H9 (cell line): ENCODE measurements around the gene C8G. TPM values are rescaled to one million over a fixed set of nuclear protein-coding genes. Genes with fewer than 3 reads are reported as not detected.

Experiments
- DNase-seq: peaks from one replicate; pipeline ENCODE4 v3.0.0-alpha.2; 2017
- H2AFZ ChIP-seq: one replicate; pipeline ENCODE4 v1.6.1; 2013; ENCODE audit warnings: mild to moderate bottlenecking, low read length, control low read depth, moderate library complexity
- H2AK5ac ChIP-seq: 2 replicates; pipeline ENCODE4 v1.6.1; 2013; ENCODE audit warnings: low read length, control low read depth, mixed read lengths; ENCODE audit not compliant: insufficient read length
- H2BK120ac ChIP-seq: one replicate; pipeline ENCODE4 v1.6.1; 2013; ENCODE audit warnings: low read depth, mild to moderate bottlenecking, low read length, control low read depth, inconsistent platforms; ENCODE audit not compliant: poor library complexity, severe bottlenecking
- H2BK12ac ChIP-seq: 2 replicates; pipeline ENCODE4 v1.6.1; 2013; ENCODE audit warnings: low read length, control low read depth, mixed read lengths, low read depth; ENCODE audit not compliant: insufficient read length
- H2BK15ac ChIP-seq: 2 replicates; pipeline ENCODE4 v1.6.1; 2013; ENCODE audit warnings: low read depth, low read length, control low read depth
- H2BK20ac ChIP-seq: one replicate; pipeline ENCODE4 v1.6.1; 2013; ENCODE audit warnings: low read depth, mild to moderate bottlenecking, low read length, control low read depth, inconsistent platforms; ENCODE audit not compliant: poor library complexity, severe bottlenecking
- H2BK5ac ChIP-seq: 2 replicates; pipeline ENCODE4 v1.6.1; 2013; ENCODE audit warnings: low read length, control low read depth, mixed read lengths; ENCODE audit not compliant: insufficient read length
- H3K14ac ChIP-seq: 2 replicates; pipeline ENCODE4 v1.6.1; 2013; ENCODE audit warnings: low read length, control low read depth; ENCODE audit not compliant: insufficient read depth
- H3K18ac ChIP-seq: 2 replicates; pipeline ENCODE4 v1.6.1; 2013; ENCODE audit warnings: low read depth, mild to moderate bottlenecking, mixed read lengths, low read length, control low read depth; ENCODE audit not compliant: insufficient read length
- H3K23ac ChIP-seq: 2 replicates; pipeline ENCODE4 v1.6.1; 2013; ENCODE audit warnings: low read length, control low read depth, mixed read lengths, low read depth; ENCODE audit not compliant: insufficient read length
- H3K23me2 ChIP-seq: 2 replicates; pipeline ENCODE4 v1.6.1; 2013; ENCODE audit warnings: low read depth, mild to moderate bottlenecking, mixed read lengths, low read length, control low read depth; ENCODE audit not compliant: insufficient read length, poor library complexity, severe bottlenecking
- H3K27ac ChIP-seq: 2 replicates; pipeline ENCODE4 v1.5.1; 2013; ENCODE audit warnings: low read length, control low read depth, mixed read lengths, low read depth; ENCODE audit not compliant: insufficient read length
- H3K27me3 ChIP-seq: 2 replicates; pipeline ENCODE4 v1.6.1; 2013; ENCODE audit warnings: low read length, control low read depth, inconsistent platforms; ENCODE audit not compliant: insufficient read depth
- H3K4ac ChIP-seq: 2 replicates; pipeline ENCODE4 v1.6.1; 2013; ENCODE audit warnings: low read depth, mild to moderate bottlenecking, control low read depth, inconsistent platforms, low read length, moderate library complexity
- H3K4me1 ChIP-seq: 2 replicates; pipeline ENCODE4 v1.6.1; 2013; ENCODE audit warnings: low read length, control low read depth, inconsistent platforms; ENCODE audit not compliant: insufficient read depth
- H3K4me2 ChIP-seq: 2 replicates; pipeline ENCODE4 v1.6.1; 2013; ENCODE audit warnings: low read length, control low read depth, mixed read lengths; ENCODE audit not compliant: insufficient read length, insufficient read depth
- H3K56ac ChIP-seq: 2 replicates; pipeline ENCODE4 v1.6.1; 2013; ENCODE audit warnings: low read depth, mild to moderate bottlenecking, mixed read lengths, low read length, control low read depth; ENCODE audit not compliant: insufficient read length
- H3K79me1 ChIP-seq: 2 replicates; pipeline ENCODE4 v1.6.1; 2013; ENCODE audit warnings: low read depth, mild to moderate bottlenecking, moderate library complexity, low read length, control low read depth, inconsistent platforms; ENCODE audit not compliant: insufficient read depth, poor library complexity, severe bottlenecking
- H3K79me2 ChIP-seq: 2 replicates; pipeline ENCODE4 v1.6.1; 2013; ENCODE audit warnings: low read length, control low read depth, inconsistent platforms; ENCODE audit not compliant: insufficient read depth
- H3K9ac ChIP-seq: 2 replicates; pipeline ENCODE4 v1.6.1; 2013; ENCODE audit warnings: low read length, control low read depth, mixed read lengths; ENCODE audit not compliant: insufficient read length; ENCODE audit errors: extremely low read depth
- H3K9me3 ChIP-seq: one replicate; pipeline ENCODE4 v1.6.1; 2013; ENCODE audit warnings: low read depth, low read length, inconsistent platforms; ENCODE audit not compliant: control insufficient read depth
- H3T11ph ChIP-seq: one replicate; pipeline ENCODE4 v1.6.1; 2013; ENCODE audit warnings: mild to moderate bottlenecking, low read length, control low read depth, inconsistent platforms
- H4K20me1 ChIP-seq: one replicate; pipeline ENCODE4 v1.6.1; 2013; ENCODE audit not compliant: control insufficient read depth, insufficient read length, insufficient read depth
- H4K5ac ChIP-seq: 2 replicates; pipeline ENCODE4 v1.6.1; 2013; ENCODE audit warnings: low read depth, mild to moderate bottlenecking, mixed read lengths, low read length, control low read depth; ENCODE audit not compliant: insufficient read length
- H4K8ac ChIP-seq: replicated peaks from 2 replicates; pipeline ENCODE4 v1.6.1; 2013; ENCODE audit warnings: low read length, control low read depth, mixed read lengths, low read depth; ENCODE audit not compliant: insufficient read length
- H4K91ac ChIP-seq: 2 replicates; pipeline ENCODE4 v1.6.1; 2013; ENCODE audit warnings: low read depth, mild to moderate bottlenecking, moderate library complexity, mixed read lengths, low read length, control low read depth; ENCODE audit not compliant: insufficient read length
- H3K27ac Mint-ChIP-seq, 3 experiments: 2 replicates in 2 of 3; 3 replicates in 1 of 3; pipeline ENCODE4 v1.8.0; 2020 to 2021; ENCODE audit warnings: mixed read lengths in 3 of 3, mild to moderate bottlenecking in 1 of 3, moderate library complexity in 1 of 3
- H3K27me3 Mint-ChIP-seq: 2 replicates; pipeline ENCODE4 v1.8.0; 2021; ENCODE audit warnings: low read depth, mild to moderate bottlenecking, moderate library complexity, mixed read lengths
- H3K36me3 Mint-ChIP-seq, 3 experiments: 2 replicates in 2 of 3; 3 replicates in 1 of 3; pipeline ENCODE4 v1.8.0; 2020 to 2021; ENCODE audit warnings: low read depth in 3 of 3, mixed read lengths in 3 of 3; ENCODE audit not compliant: insufficient read depth in 1 of 3
- H3K4me1 Mint-ChIP-seq, 2 experiments: 2 replicates each; pipeline ENCODE4 v1.8.0; 2020; ENCODE audit warnings: mixed read lengths in 2 of 2
- H3K4me3 Mint-ChIP-seq, 2 experiments: 2 replicates in 1 of 2; 3 replicates in 1 of 2; pipeline ENCODE4 v1.8.0; 2020 to 2021; ENCODE audit warnings: mild to moderate bottlenecking in 2 of 2, mixed read lengths in 2 of 2, moderate library complexity in 1 of 2
- H3K9me3 Mint-ChIP-seq, 2 experiments: 2 replicates in 1 of 2; 3 replicates in 1 of 2; pipeline ENCODE4 v1.8.0; 2020; ENCODE audit warnings: mild to moderate bottlenecking in 2 of 2, mixed read lengths in 2 of 2, moderate library complexity in 1 of 2
- WGBS: extraction: QIAGEN DNeasy Blood & Tissue Kit; methylation state at CpG from one replicate; pipeline ENCODE4 v1.1.7; 2013; ENCODE audit warnings: missing lambda C conversion rate, low lambda C conversion rate, mixed read lengths; ENCODE audit not compliant: insufficient read length; ENCODE audit errors: extremely low coverage; 5-methylcytosine and 5-hydroxymethylcytosine counted together
- total RNA-seq: library from RNA; stranded (reverse); gene quantifications from 2 replicates; pipeline ENCODE4 v1.2.1, GENCODE V29; 2021
- TF ChIP-seq, protein P1 (sequence below): fragments of 200-600 bp; sonication (generic); conservative IDR thresholded peaks from 3 replicates; pipeline ENCODE4 v1.8.0; 2021; ENCODE audit warnings: antibody characterized with exemption, mild to moderate bottlenecking

The C8G gene
- total RNA-seq, 1 experiment from 2014 or later = 0.96 TPM

DNA sequence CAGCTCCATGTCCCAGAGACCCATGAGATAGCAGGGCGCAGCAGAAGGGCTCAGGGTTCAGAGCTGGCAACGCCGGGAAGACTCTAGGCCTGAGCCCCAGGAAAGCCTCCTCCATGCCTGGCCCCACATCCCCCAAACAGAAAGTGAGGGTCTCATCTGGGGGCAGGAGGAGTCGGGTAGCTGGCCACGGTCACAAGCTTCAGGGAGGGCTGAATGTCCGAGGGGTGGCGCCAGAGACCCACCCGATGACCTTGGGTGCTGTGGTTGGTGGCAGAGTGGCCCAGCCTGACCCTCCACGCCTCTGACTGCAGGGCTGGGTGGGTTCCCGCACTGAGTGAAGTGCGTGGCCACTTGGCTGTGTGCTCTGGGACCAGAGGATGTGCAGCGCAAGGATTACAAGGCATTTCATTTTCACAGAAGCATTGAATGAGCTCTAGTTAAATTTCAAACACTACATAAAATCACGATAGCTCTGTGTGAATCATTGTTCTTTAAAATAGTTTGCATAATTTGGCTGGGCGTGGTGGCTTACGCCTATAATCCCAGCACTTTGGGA, 3.0 kb downstream of the C8G start:
- no peak overlapping the region for H3K27ac ChIP-seq
- no peak overlapping the region for H2AFZ ChIP-seq
- Mint-ChIP-seq H3K4me1 (peaks cover 10 to 18% of the 10 kb centered on the region in 2 experiments), H3K27me3 (no peaks in the 10 kb centered on the region), H3K4me3 (peak overlapping the region; percentile 68 to 74; a peak in 4 of 5 replicates), H3K9me3 (no peaks in the 10 kb centered on the region), H3K36me3 (peaks cover 0 to 2% (median 0%) of the 10 kb centered on the region in 3 experiments; a peak in 2 of 7 replicates), H3K27ac (no peak overlapping the region)
- H2AK5ac ChIP-seq = no peak overlapping the region
- H3T11ph ChIP-seq = no peak overlapping the region
- no peak overlapping the region for H2BK20ac ChIP-seq
- no peak overlapping the region for H3K9ac ChIP-seq
- no peak overlapping the region for H2BK15ac ChIP-seq
- H3K23me2 ChIP-seq = peaks cover 8% of the 10 kb centered on the region
- no peak overlapping the region for H4K8ac ChIP-seq
- TF ChIP-seq, protein P1, sequence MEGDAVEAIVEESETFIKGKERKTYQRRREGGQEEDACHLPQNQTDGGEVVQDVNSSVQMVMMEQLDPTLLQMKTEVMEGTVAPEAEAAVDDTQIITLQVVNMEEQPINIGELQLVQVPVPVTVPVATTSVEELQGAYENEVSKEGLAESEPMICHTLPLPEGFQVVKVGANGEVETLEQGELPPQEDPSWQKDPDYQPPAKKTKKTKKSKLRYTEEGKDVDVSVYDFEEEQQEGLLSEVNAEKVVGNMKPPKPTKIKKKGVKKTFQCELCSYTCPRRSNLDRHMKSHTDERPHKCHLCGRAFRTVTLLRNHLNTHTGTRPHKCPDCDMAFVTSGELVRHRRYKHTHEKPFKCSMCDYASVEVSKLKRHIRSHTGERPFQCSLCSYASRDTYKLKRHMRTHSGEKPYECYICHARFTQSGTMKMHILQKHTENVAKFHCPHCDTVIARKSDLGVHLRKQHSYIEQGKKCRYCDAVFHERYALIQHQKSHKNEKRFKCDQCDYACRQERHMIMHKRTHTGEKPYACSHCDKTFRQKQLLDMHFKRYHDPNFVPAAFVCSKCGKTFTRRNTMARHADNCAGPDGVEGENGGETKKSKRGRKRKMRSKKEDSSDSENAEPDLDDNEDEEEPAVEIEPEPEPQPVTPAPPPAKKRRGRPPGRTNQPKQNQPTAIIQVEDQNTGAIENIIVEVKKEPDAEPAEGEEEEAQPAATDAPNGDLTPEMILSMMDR = peak; percentile 72
- H2BK120ac ChIP-seq = no peak overlapping the region
- H3K4ac ChIP-seq = no peak overlapping the region
- no peak overlapping the region for H2BK5ac ChIP-seq
- no peaks in the 10 kb centered on the region for H3K27me3 ChIP-seq
- no peak overlapping the region for H4K91ac ChIP-seq
- no peaks in the 10 kb centered on the region for H3K79me2 ChIP-seq
- no peak overlapping the region for H4K5ac ChIP-seq
- DNase-seq = peak; percentile 77
- H3K18ac ChIP-seq = no peak overlapping the region
- no peak overlapping the region for H3K56ac ChIP-seq
- H3K79me1 ChIP-seq = no peaks in the 10 kb centered on the region
- no peaks in the 10 kb centered on the region for H4K20me1 ChIP-seq
- H3K23ac ChIP-seq = no peak overlapping the region
- H3K14ac ChIP-seq = no peak overlapping the region
- H3K4me1 ChIP-seq = no peaks in the 10 kb centered on the region
- no peak overlapping the region for H2BK12ac ChIP-seq
- no peaks in the 10 kb centered on the region for H3K9me3 ChIP-seq
- H3K4me2 ChIP-seq = no peak overlapping the region
- WGBS = no CpG with 5 or more reads among the region's 15 CpGs
